Activated naive CD4-positive, alpha-beta T cell treated with anti-CD3 and anti-CD28 coated beads, Interleukin-2, amount 50 U/mL, for 24 hours (primary cell): Measurements from ENCODE around the gene CFP.
A peak's percentile ranks its signal among the peaks of the same experiment; 100 is the strongest.

Experiments
- H3K27ac Mint-ChIP-seq: one replicate; pipeline ENCODE4 v1.8.0; 2021; ENCODE audit warnings: mild to moderate bottlenecking, mixed read lengths
- H3K27me3 Mint-ChIP-seq: one replicate; pipeline ENCODE4 v1.8.0; 2021; ENCODE audit warnings: mixed read lengths
- H3K36me3 Mint-ChIP-seq: one replicate; pipeline ENCODE4 v1.8.0; 2021; ENCODE audit warnings: mixed read lengths
- H3K4me1 Mint-ChIP-seq: one replicate; pipeline ENCODE4 v1.8.0; 2021; ENCODE audit warnings: mixed read lengths
- H3K4me3 Mint-ChIP-seq: one replicate; pipeline ENCODE4 v1.8.0; 2021; ENCODE audit warnings: mild to moderate bottlenecking, mixed read lengths
- H3K9me3 Mint-ChIP-seq: one replicate; pipeline ENCODE4 v1.8.0; 2021; ENCODE audit warnings: mixed read lengths

Gene CFP

GRCh38 chrX:47576021-47576898 is 53.5 kb downstream of the CFP start:
- H3K27ac Mint-ChIP-seq: no peak overlapping the region
- peaks cover 5% of the 10 kb centered on the region for H3K36me3 Mint-ChIP-seq
- H3K9me3 Mint-ChIP-seq: no peaks in the 10 kb centered on the region
- no peak overlapping the region for H3K4me3 Mint-ChIP-seq
- peaks cover 3% of the 10 kb centered on the region for H3K27me3 Mint-ChIP-seq
- peaks cover 15% of the 10 kb centered on the region for H3K4me1 Mint-ChIP-seq

GRCh38 chrX:47574547-47575301 is 55.0 kb downstream of the CFP start:
- Mint-ChIP-seq H3K36me3 (peaks cover 5% of the 10 kb centered on the region), H3K27me3 (peaks cover 3% of the 10 kb centered on the region), H3K9me3 (no peaks in the 10 kb centered on the region), H3K4me1 (peaks cover 8% of the 10 kb centered on the region), H3K27ac (no peak overlapping the region), H3K4me3 (no peak overlapping the region)

- H3K4me3 Mint-ChIP-seq: no peak overlapping the region
Measured at GRCh38 chrX:47574076-47574546, 55.6 kb downstream of the CFP start.

GRCh38 chrX:47573341-47574075 is 56.2 kb downstream of the CFP start:
- H3K4me3 Mint-ChIP-seq: peak overlapping the region; percentile 15
- peak overlapping the region; percentile 68 for H3K27ac Mint-ChIP-seq
- no peaks in the 10 kb centered on the region for H3K9me3 Mint-ChIP-seq
- H3K27me3 Mint-ChIP-seq: peaks cover 3% of the 10 kb centered on the region
- peaks cover 8% of the 10 kb centered on the region for H3K4me1 Mint-ChIP-seq
- H3K36me3 Mint-ChIP-seq: peaks cover 5% of the 10 kb centered on the region

More at GRCh38 chrX:47574076-47574546, 55.6 kb downstream of the CFP start:
- no peak overlapping the region for H3K27ac Mint-ChIP-seq
- peaks cover 8% of the 10 kb centered on the region for H3K4me1 Mint-ChIP-seq
- peaks cover 3% of the 10 kb centered on the region for H3K27me3 Mint-ChIP-seq
- H3K36me3 Mint-ChIP-seq: peaks cover 5% of the 10 kb centered on the region
- H3K9me3 Mint-ChIP-seq: no peaks in the 10 kb centered on the region
